Testis (tissue), 2 donors: ENCODE measurements around the gene FAM240A.

Experiments
- CTCF ChIP-seq, 3 experiments: fragments of 450-650 bp in 2 of 3; fragments of 200-600 bp in 1 of 3; sonication (generic) in 1 of 3; IDR thresholded peaks; one replicate each; pipeline ENCODE4 v1.5.1; 2016 to 2019; ENCODE audit warnings: antibody characterized with exemption in 3 of 3, mild to moderate bottlenecking in 2 of 3, moderate library complexity in 1 of 3
- POLR2A ChIP-seq: fragments of 450-650 bp; IDR thresholded peaks from one replicate; pipeline ENCODE4 v1.6.1; 2017; ENCODE audit warnings: antibody characterized with exemption, mild to moderate bottlenecking, moderate library complexity

GRCh38 chr3:46632792-46633191 is 20.5 kb downstream of the FAM240A start:
- TF ChIP-seq CTCF (IDR thresholded peaks at IDR 0.05), result no peak
- TF ChIP-seq POLR2A, result no peak
